ENCODE results near the gene KCNMB2. TPM values are rescaled to one million over a fixed set of nuclear protein-coding genes. Genes with fewer than 3 reads are reported as not detected.

Gene KCNMB2
- total RNA-seq, 4 donors from 2014 or later = not detected

- no peak for DNase-seq (ENCODE audit: low spot score in 2 of 2)
- no peaks in the 10 kb centered on the region for H3K4me1 ChIP-seq
- no peak overlapping the region for H3K27ac ChIP-seq
- TF ChIP-seq EP300 (IDR thresholded peaks at IDR 0.05) = no peak
- TF ChIP-seq CTCF (IDR thresholded peaks at IDR 0.05) = no peak
- TF ChIP-seq POLR2A (IDR thresholded peaks at IDR 0.05) = no peak
- no peak overlapping the region for H3K4me3 ChIP-seq
- H3K9me3 ChIP-seq = no peaks in the 10 kb centered on the region
- no peaks in the 10 kb centered on the region for H3K36me3 ChIP-seq
- H3K27me3 ChIP-seq = no peaks in the 10 kb centered on the region
- 71 to 83% methylated on average over 4 of the region's 4 CpGs for WGBS, 2 donors
These were observed 25.0 kb downstream of the KCNMB2 start for GRCh38 chr3:178561239-178561638.

GRCh38 chr3:178562143-178562946, 26.1 kb downstream of the KCNMB2 start:
- TF ChIP-seq CTCF (IDR thresholded peaks at IDR 0.05) (no peak), POLR2A (IDR thresholded peaks at IDR 0.05) (no peak), EP300 (IDR thresholded peaks at IDR 0.05) (no peak)
- Histone ChIP-seq H3K27ac (no peak overlapping the region), H3K9me3 (no peaks in the 10 kb centered on the region), H3K4me3 (no peak overlapping the region), H3K36me3 (no peaks in the 10 kb centered on the region), H3K4me1 (no peaks in the 10 kb centered on the region), H3K27me3 (no peaks in the 10 kb centered on the region)
- 73 to 78% methylated on average over 4 of the region's 4 CpGs for WGBS, 2 donors
- no peak for DNase-seq (ENCODE audit: low spot score in 2 of 2)

- H3K9me3 ChIP-seq = no peaks in the 10 kb centered on the region
- TF ChIP-seq CTCF (IDR thresholded peaks at IDR 0.05) (no peak), POLR2A (IDR thresholded peaks at IDR 0.05) (no peak), EP300 (IDR thresholded peaks at IDR 0.05) (no peak)
- H3K4me1 ChIP-seq = no peaks in the 10 kb centered on the region
- no peak for DNase-seq (ENCODE audit: low spot score in 2 of 2)
- no peaks in the 10 kb centered on the region for H3K27me3 ChIP-seq
- WGBS, 2 donors = 34 to 52% methylated on average over 1 of the region's 1 CpG
- no peaks in the 10 kb centered on the region for H3K36me3 ChIP-seq
- H3K4me3 ChIP-seq = no peak overlapping the region
- no peak overlapping the region for H3K27ac ChIP-seq
These were observed 26.7 kb downstream of the KCNMB2 start for GRCh38 chr3:178562947-178563232.

- Histone ChIP-seq H3K4me1 (no peaks in the 10 kb centered on the region), H3K27ac (no peak overlapping the region), H3K9me3 (no peaks in the 10 kb centered on the region), H3K4me3 (no peak overlapping the region), H3K36me3 (no peaks in the 10 kb centered on the region), H3K27me3 (no peaks in the 10 kb centered on the region)
- WGBS, 2 donors = 93% methylated on average over 3 of the region's 3 CpGs
- no peak for TF ChIP-seq EP300 (IDR thresholded peaks at IDR 0.05)
- no peak for DNase-seq (ENCODE audit: low spot score in 2 of 2)
These were observed 31.4 kb downstream of the KCNMB2 start for GRCh38 chr3:178567611-178568010.

- no peaks in the 10 kb centered on the region for H3K27me3 ChIP-seq
- no peak for TF ChIP-seq EP300 (IDR thresholded peaks at IDR 0.05)
- TF ChIP-seq POLR2A (IDR thresholded peaks at IDR 0.05) = no peak
- TF ChIP-seq CTCF (IDR thresholded peaks at IDR 0.05) = no peak
- H3K4me3 ChIP-seq = no peak overlapping the region
- no peaks in the 10 kb centered on the region for H3K4me1 ChIP-seq
- WGBS, 2 donors = 57 to 60% methylated on average over 2 of the region's 2 CpGs
- no peak for DNase-seq (ENCODE audit: low spot score in 2 of 2)
- H3K36me3 ChIP-seq = no peaks in the 10 kb centered on the region
- H3K9me3 ChIP-seq = no peaks in the 10 kb centered on the region
- no peak overlapping the region for H3K27ac ChIP-seq
These were observed 32.0 kb downstream of the KCNMB2 start for GRCh38 chr3:178568155-178568731.

Data from tibial nerve (tissue), 4 donors.